PFSK-1 (cell line): Measurements from ENCODE around the gene DCTN3.

ENCODE experiments used
- SIN3A ChIP-seq: IDR thresholded peaks from 2 replicates; pipeline ENCODE4 v1.6.1; 2012; ENCODE audit warnings: mild to moderate bottlenecking, low read length, moderate library complexity, borderline replicate concordance; ENCODE audit not compliant: insufficient read depth
- TF ChIP-seq, protein P1 (sequence below), 2 experiments: IDR thresholded peaks; 2 replicates each; pipeline versions ENCODE4 v1.6.1 to v1.8.0; 2011 to 2012; ENCODE audit warnings: low read depth in 2 of 2, low read length in 2 of 2, control low read depth in 1 of 2, inconsistent platforms in 1 of 2, mild to moderate bottlenecking in 1 of 2, moderate library complexity in 1 of 2; ENCODE audit not compliant: insufficient read depth in 1 of 2

DNA sequence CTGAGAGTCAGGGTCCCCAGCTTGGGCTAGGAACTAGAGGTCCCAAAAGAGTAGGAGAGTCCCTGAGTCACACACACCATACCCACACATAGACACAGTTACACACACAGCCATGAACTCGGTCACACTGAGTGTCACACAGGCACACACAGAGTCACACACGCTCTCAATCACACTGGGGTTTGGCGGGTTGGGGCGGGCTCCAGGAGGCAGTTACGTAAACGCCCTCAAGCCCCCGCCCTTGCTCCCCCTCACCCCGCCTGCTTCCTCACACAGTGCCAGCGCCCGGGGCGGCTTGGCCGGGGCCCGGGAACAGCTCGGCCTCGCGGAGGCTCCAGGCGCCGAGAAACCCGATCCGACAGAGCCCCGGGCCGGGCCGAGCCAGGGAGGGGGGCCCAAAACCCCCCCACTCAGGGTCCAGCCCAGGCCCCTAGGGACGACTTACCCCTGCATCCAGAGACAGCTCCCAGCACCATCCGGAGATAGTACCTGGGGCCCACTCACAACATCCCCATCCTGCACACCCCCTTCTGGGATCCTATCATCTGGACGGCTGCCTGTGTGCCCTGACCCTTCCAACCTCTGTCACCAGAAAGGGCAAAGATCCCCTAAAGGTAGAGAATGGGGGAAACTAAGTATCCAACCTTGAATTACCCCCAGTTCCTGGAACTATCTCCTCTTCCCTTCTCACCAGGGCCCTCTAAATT, 27.2 kb downstream of the DCTN3 start:
- no peak for TF ChIP-seq SIN3A
- TF ChIP-seq, protein P1, sequence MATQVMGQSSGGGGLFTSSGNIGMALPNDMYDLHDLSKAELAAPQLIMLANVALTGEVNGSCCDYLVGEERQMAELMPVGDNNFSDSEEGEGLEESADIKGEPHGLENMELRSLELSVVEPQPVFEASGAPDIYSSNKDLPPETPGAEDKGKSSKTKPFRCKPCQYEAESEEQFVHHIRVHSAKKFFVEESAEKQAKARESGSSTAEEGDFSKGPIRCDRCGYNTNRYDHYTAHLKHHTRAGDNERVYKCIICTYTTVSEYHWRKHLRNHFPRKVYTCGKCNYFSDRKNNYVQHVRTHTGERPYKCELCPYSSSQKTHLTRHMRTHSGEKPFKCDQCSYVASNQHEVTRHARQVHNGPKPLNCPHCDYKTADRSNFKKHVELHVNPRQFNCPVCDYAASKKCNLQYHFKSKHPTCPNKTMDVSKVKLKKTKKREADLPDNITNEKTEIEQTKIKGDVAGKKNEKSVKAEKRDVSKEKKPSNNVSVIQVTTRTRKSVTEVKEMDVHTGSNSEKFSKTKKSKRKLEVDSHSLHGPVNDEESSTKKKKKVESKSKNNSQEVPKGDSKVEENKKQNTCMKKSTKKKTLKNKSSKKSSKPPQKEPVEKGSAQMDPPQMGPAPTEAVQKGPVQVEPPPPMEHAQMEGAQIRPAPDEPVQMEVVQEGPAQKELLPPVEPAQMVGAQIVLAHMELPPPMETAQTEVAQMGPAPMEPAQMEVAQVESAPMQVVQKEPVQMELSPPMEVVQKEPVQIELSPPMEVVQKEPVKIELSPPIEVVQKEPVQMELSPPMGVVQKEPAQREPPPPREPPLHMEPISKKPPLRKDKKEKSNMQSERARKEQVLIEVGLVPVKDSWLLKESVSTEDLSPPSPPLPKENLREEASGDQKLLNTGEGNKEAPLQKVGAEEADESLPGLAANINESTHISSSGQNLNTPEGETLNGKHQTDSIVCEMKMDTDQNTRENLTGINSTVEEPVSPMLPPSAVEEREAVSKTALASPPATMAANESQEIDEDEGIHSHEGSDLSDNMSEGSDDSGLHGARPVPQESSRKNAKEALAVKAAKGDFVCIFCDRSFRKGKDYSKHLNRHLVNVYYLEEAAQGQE (IDR thresholded peaks at IDR 0.05; ENCODE audit: insufficient read depth in 1 of 2, low read depth in 2 of 2, low read length in 2 of 2), result no peak
